ENCODE data around the gene CTIF. TPM values are rescaled to one million over a fixed set of nuclear protein-coding genes. Genes with fewer than 3 reads are reported as not detected.

Gene CTIF
- total RNA-seq, 1 donor from 2014 or later: 60.0 TPM

DNA sequence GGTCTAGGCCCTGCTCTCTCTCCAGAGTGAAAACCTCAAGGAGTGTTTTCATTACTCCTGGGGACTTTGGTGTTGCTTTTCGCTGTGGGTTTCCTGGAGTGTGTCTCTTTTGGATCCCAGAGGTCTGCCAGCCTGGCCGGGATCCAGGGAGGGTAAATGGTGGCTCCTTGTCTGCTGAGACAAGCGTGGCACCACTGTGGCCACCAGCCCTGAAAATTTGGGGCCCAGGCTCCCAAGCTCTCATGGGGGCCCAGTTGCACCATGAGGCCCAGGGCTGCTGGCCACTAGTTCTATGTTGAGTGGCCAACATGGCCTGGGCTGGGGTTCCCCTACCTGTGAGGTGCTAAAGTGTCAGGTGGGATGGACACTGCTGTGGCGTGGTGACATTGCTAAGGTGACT, 144.8 kb downstream of the CTIF start:
- H3K9me3 ChIP-seq (replicated peaks): no peaks in the 10 kb centered on the region
- H3K4me3 ChIP-seq: no peak overlapping the region
- H3K4me1 ChIP-seq: peaks cover 76% of the 10 kb centered on the region
- no peak for DNase-seq
- intact Hi-C loops (cut with micrococcal nuclease): no loop called here
- H3K36me3 ChIP-seq: peaks cover 4% of the 10 kb centered on the region
- H3K27ac ChIP-seq (replicated peaks): peak overlapping the region; percentile 93
- no peaks in the 10 kb centered on the region for H3K27me3 ChIP-seq (ENCODE audit: low read depth)
- TF ChIP-seq, protein P1, sequence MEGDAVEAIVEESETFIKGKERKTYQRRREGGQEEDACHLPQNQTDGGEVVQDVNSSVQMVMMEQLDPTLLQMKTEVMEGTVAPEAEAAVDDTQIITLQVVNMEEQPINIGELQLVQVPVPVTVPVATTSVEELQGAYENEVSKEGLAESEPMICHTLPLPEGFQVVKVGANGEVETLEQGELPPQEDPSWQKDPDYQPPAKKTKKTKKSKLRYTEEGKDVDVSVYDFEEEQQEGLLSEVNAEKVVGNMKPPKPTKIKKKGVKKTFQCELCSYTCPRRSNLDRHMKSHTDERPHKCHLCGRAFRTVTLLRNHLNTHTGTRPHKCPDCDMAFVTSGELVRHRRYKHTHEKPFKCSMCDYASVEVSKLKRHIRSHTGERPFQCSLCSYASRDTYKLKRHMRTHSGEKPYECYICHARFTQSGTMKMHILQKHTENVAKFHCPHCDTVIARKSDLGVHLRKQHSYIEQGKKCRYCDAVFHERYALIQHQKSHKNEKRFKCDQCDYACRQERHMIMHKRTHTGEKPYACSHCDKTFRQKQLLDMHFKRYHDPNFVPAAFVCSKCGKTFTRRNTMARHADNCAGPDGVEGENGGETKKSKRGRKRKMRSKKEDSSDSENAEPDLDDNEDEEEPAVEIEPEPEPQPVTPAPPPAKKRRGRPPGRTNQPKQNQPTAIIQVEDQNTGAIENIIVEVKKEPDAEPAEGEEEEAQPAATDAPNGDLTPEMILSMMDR (IDR thresholded peaks at IDR 0.05; ENCODE audit: borderline replicate concordance): no peak

DNA sequence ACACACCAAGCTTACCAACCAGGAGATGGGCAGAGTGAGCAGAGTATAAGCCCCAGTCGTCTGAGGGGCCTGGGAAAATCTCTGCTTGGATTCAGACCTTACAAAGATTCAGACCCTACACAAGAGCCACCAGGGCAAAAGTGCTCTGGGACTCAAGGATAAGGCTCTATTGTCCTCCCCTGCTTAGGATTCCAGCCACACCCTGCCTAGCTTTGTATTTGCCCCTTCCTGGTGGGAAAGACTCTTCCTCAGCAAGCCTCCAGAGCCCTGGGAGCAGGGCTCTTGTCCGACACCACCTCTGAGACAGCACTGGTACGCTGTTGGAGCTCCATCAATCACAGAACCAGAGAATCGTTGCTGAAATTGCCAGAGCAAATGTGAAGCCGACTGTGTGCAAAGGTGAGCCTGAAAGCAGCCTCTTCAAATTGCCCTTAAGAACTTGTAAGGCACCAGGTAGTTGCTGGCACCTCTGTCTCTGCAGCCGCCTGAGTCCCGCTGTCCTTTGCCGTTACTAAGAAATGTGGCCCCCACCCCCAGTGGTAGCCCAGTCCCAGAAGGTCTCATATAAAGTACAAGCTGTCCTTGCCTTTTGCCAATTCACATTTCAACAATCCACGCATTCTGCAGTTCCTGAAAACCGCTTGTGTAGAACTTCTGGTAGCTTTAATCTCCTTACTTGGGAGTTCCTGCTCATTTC, 148.7 kb downstream of the CTIF start:
- intact Hi-C loops (cut with micrococcal nuclease): no loop called here
- Histone ChIP-seq H3K4me3 (peak overlapping the region; percentile 28), H3K27ac (replicated peaks) (peak overlapping the region; percentile 76), H3K4me1 (peaks cover 57% of the 10 kb centered on the region), H3K9me3 (replicated peaks) (no peaks in the 10 kb centered on the region), H3K36me3 (peaks cover 4% of the 10 kb centered on the region), H3K27me3 (ENCODE audit: low read depth) (no peaks in the 10 kb centered on the region)
- TF ChIP-seq, protein P1 (IDR thresholded peaks at IDR 0.05; ENCODE audit: borderline replicate concordance): no peak
- DNase-seq: no peak

DNA sequence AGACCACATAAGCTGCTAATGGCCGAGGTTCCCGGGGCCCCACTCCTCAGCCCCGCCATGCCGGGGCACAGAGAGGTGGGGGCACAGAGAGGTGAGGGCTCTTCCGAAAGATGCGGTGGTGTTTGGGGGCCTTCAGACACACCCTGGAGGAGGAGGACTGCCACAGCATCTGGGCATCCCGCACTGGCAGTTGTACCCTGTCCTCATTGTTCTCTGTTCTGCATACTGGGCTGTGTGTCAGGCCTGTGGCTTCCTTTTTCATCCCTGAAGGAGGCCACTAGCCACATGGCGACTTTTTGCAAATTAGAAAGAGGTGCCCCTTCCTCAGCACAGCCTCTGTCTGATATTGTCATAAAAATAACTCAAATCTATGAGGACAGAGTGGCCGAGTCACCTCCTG, 150.1 kb downstream of the CTIF start:
- no peak for DNase-seq
- intact Hi-C loops (cut with micrococcal nuclease): no loop called here

DNA sequence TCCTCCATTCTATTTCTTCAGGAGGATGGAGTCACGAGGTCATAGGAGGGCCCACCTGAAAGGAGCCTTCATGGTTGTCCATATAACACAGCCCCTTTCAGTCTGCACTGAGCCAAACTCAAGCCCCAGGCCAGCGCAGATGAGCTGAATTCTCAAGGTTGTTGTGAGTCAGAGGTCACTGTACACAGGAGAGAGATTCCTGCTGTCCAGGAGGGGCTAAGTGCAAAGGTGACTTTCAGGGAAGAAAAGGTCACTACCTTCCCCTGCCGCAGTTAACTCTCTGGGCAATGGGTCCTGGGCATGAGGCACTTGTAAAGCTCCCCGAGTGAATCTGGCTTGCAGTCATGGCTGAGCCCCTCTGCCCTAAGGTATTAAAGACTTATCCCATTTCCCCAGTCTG, 150.7 kb downstream of the CTIF start:
- Histone ChIP-seq H3K9me3 (replicated peaks) (no peaks in the 10 kb centered on the region), H3K27me3 (ENCODE audit: low read depth) (no peaks in the 10 kb centered on the region), H3K4me1 (peaks cover 69% of the 10 kb centered on the region), H3K4me3 (no peak overlapping the region), H3K36me3 (no peaks in the 10 kb centered on the region), H3K27ac (replicated peaks) (no peak overlapping the region)
- TF ChIP-seq, protein P1 (IDR thresholded peaks at IDR 0.05; ENCODE audit: borderline replicate concordance): no peak
- DNase-seq: no peak
- intact Hi-C loops (cut with micrococcal nuclease): no loop called here

More for the DNA sequence above, 150.1 kb downstream of the CTIF start:
- TF ChIP-seq, protein P1 (IDR thresholded peaks at IDR 0.05; ENCODE audit: borderline replicate concordance): no peak
- Histone ChIP-seq H3K36me3 (no peaks in the 10 kb centered on the region), H3K4me3 (no peak overlapping the region), H3K4me1 (peaks cover 64% of the 10 kb centered on the region), H3K27ac (replicated peaks) (no peak overlapping the region), H3K27me3 (ENCODE audit: low read depth) (no peaks in the 10 kb centered on the region), H3K9me3 (replicated peaks) (no peaks in the 10 kb centered on the region)

DNA sequence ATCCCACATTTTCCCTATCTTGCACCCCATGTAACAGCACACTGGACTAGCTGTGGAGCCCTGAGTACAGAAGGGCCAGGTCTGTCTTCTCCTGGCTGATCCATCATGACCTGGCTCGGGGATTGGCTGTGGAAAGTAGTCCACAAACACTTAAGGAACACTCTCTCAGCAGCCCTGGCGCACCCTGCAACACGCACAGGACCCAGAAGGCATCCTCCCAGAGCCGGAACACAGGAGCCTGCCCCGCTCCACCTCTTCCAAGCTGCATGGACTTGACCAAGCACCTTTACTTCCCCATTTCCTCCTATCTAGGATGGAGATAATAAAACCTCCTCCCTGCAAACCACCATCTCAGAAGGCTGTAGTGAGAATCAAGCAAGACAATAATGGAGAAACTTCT, 151.7 kb downstream of the CTIF start:
- TF ChIP-seq, protein P1 (IDR thresholded peaks at IDR 0.05; ENCODE audit: borderline replicate concordance): no peak
- Histone ChIP-seq H3K9me3 (replicated peaks) (no peaks in the 10 kb centered on the region), H3K4me1 (peaks cover 65% of the 10 kb centered on the region), H3K27me3 (ENCODE audit: low read depth) (no peaks in the 10 kb centered on the region), H3K4me3 (no peak overlapping the region), H3K27ac (replicated peaks) (peak overlapping the region; percentile 47), H3K36me3 (no peaks in the 10 kb centered on the region)
- DNase-seq: no peak
- intact Hi-C loops (cut with micrococcal nuclease): no loop called here

Data from left ventricle myocardium inferior (tissue), 1 donor.